Calu3 (cell line): ENCODE measurements around the gene NPS. TPM values are rescaled to one million over a fixed set of nuclear protein-coding genes. Genes with fewer than 3 reads are reported as not detected.

Source experiments
- BruUV-seq: library from RNA; stranded (reverse); fragments of 400-500 nt; replicated peaks from 2 replicates; lab custom pipeline; 2021; lab: Mats Ljungman, UMichigan
- CTCF ChIA-PET: fragments of 300-600 bp; sonication (Branson Sonifier 250); formaldehyde crosslinking; loops from one replicate; lab custom pipeline; 2022; ENCODE audit warnings: antibody characterized with exemption; lab: Charles Lee
- DNase-seq: peaks from one replicate; pipeline ENCODE4 v3.0.0; 2022
- H3K27ac Mint-ChIP-seq: one replicate; pipeline ENCODE4 v1.8.0; 2022; ENCODE audit warnings: mixed read lengths; ENCODE audit not compliant: unreplicated experiment
- H3K27me3 Mint-ChIP-seq: one replicate; pipeline ENCODE4 v1.8.0; 2022; ENCODE audit warnings: mixed read lengths; ENCODE audit not compliant: unreplicated experiment
- H3K36me3 Mint-ChIP-seq: one replicate; pipeline ENCODE4 v1.8.0; 2022; ENCODE audit warnings: mild to moderate bottlenecking, moderate library complexity, mixed read lengths; ENCODE audit not compliant: insufficient read depth, unreplicated experiment
- H3K4me1 Mint-ChIP-seq: one replicate; pipeline ENCODE4 v1.8.0; 2022; ENCODE audit warnings: mild to moderate bottlenecking, low read depth, mixed read lengths; ENCODE audit not compliant: unreplicated experiment
- H3K4me3 Mint-ChIP-seq: one replicate; pipeline ENCODE4 v1.8.0; 2022; ENCODE audit warnings: mild to moderate bottlenecking, low read depth, moderate library complexity, mixed read lengths; ENCODE audit not compliant: unreplicated experiment
- H3K9me3 Mint-ChIP-seq: one replicate; pipeline ENCODE4 v1.8.0; 2022; ENCODE audit warnings: low read depth, mixed read lengths; ENCODE audit not compliant: unreplicated experiment
- CTCF ChIP-seq: fragments of 200-600 bp; IDR thresholded peaks from one replicate; pipeline ENCODE4 v1.8.0; 2022; ENCODE audit warnings: antibody characterized with exemption; ENCODE audit not compliant: unreplicated experiment
- intact Hi-C: fragments of 100-400 bp; cut with micrococcal nuclease; formaldehyde crosslinking; loops from one replicate; pipeline ENCODE4 v1.10.0; 2022; ENCODE audit not compliant: unreplicated experiment
- total RNA-seq: library from RNA; stranded (reverse); gene quantifications from 2 replicates; pipeline ENCODE4 v1.2.3, GENCODE V29; 2022

The NPS gene
- total RNA-seq, 1 experiment from 2014 or later = not detected

- Mint-ChIP-seq H3K4me3 (no peak overlapping the region), H3K36me3 (no peaks in the 10 kb centered on the region), H3K27ac (no peak overlapping the region), H3K4me1 (no peaks in the 10 kb centered on the region), H3K9me3 (no peaks in the 10 kb centered on the region), H3K27me3 (peaks cover 37% of the 10 kb centered on the region)
- BruUV-seq = no TSS peak
- TF ChIP-seq CTCF = no peak
- DNase-seq = no peak
- CTCF ChIA-PET = no interaction called here
- intact Hi-C loops = no loop called here
Measured at GRCh38 chr10:127552446-127552845, 3.3 kb downstream of the NPS start.

GRCh38 chr10:127553417-127553816 is 4.3 kb downstream of the NPS start:
- intact Hi-C loops = no loop called here
- no peak for TF ChIP-seq CTCF
- CTCF ChIA-PET = interaction anchor here (0.7 kb wide), 1 partner anchor 512 kb away, joined by 3 read pairs; no protein-coding TSS in a partner anchor
- no TSS peak for BruUV-seq
- H3K4me1 Mint-ChIP-seq = no peaks in the 10 kb centered on the region
- peaks cover 37% of the 10 kb centered on the region for H3K27me3 Mint-ChIP-seq
- no peak overlapping the region for H3K27ac Mint-ChIP-seq
- DNase-seq = no peak
- H3K36me3 Mint-ChIP-seq = no peaks in the 10 kb centered on the region
- H3K9me3 Mint-ChIP-seq = no peaks in the 10 kb centered on the region
- no peak overlapping the region for H3K4me3 Mint-ChIP-seq

- intact Hi-C loops = no loop called here
- CTCF ChIA-PET = no interaction called here
- no TSS peak for BruUV-seq
Measured at GRCh38 chr10:127556916-127557315, 7.8 kb downstream of the NPS start.

GRCh38 chr10:127561647-127562046 is 12.5 kb downstream of the NPS start:
- CTCF ChIA-PET = no interaction called here
- no TSS peak for BruUV-seq
- H3K9me3 Mint-ChIP-seq = no peaks in the 10 kb centered on the region
- no peak for TF ChIP-seq CTCF
- H3K27me3 Mint-ChIP-seq = peaks cover 23% of the 10 kb centered on the region
- no peak overlapping the region for H3K4me3 Mint-ChIP-seq
- DNase-seq = no peak
- no peaks in the 10 kb centered on the region for H3K36me3 Mint-ChIP-seq
- no peak overlapping the region for H3K27ac Mint-ChIP-seq
- no peaks in the 10 kb centered on the region for H3K4me1 Mint-ChIP-seq
- intact Hi-C loops = no loop called here

More at GRCh38 chr10:127556916-127557315, 7.8 kb downstream of the NPS start:
- no peaks in the 10 kb centered on the region for H3K9me3 Mint-ChIP-seq
- no peak overlapping the region for H3K27ac Mint-ChIP-seq
- no peaks in the 10 kb centered on the region for H3K4me1 Mint-ChIP-seq
- no peak overlapping the region for H3K4me3 Mint-ChIP-seq
- no peaks in the 10 kb centered on the region for H3K36me3 Mint-ChIP-seq
- H3K27me3 Mint-ChIP-seq = peaks cover 37% of the 10 kb centered on the region
- no peak for TF ChIP-seq CTCF
- no peak for DNase-seq
